CD14-positive monocyte (primary cell): ENCODE measurements around the gene RFNG. TPM values are rescaled to one million over a fixed set of nuclear protein-coding genes. Genes with fewer than 3 reads are reported as not detected.

Source experiments
- DNase-seq, 3 donors: peaks; one replicate each; pipeline ENCODE4 v3.0.0-alpha.2; 2011 to 2022
- H2AFZ ChIP-seq: 2 replicates; pipeline ENCODE4 v1.6.0; 2012; ENCODE audit warnings: mild to moderate bottlenecking, low read depth, low read length, inconsistent platforms; ENCODE audit not compliant: insufficient read depth, poor library complexity, severe bottlenecking
- H3K27ac ChIP-seq, 2 donors: 1 replicate in 1 of 2; 2 replicates in 1 of 2; pipeline ENCODE4 v1.5.1; 2012 to 2013; ENCODE audit warnings: low read length in 2 of 2, control low read depth in 1 of 2, inconsistent platforms in 1 of 2, low read depth in 1 of 2, mild to moderate bottlenecking in 1 of 2
- H3K27me3 ChIP-seq, 2 donors: one replicate each; pipeline versions ENCODE4 v1.6.0 to v1.6.1; 2011 to 2013; ENCODE audit warnings: low read length in 2 of 2; ENCODE audit not compliant: control insufficient read depth in 2 of 2, insufficient read depth in 2 of 2
- H3K36me3 ChIP-seq, 2 donors: replicated peaks in 1 of 2; 1 replicate in 1 of 2; 2 replicates in 1 of 2; pipeline versions ENCODE4 v1.5.1 to v1.6.1; 2012 to 2013; ENCODE audit warnings: low read length in 2 of 2, control low read depth in 1 of 2, inconsistent platforms in 1 of 2, mild to moderate bottlenecking in 1 of 2; ENCODE audit not compliant: insufficient read depth in 2 of 2, control insufficient read depth in 1 of 2
- H3K4me1 ChIP-seq, 2 donors: 1 replicate in 1 of 2; 2 replicates in 1 of 2; pipeline versions ENCODE4 v1.5.1 to v1.6.1; 2012 to 2013; ENCODE audit warnings: low read length in 2 of 2, control low read depth in 1 of 2, inconsistent platforms in 1 of 2, mild to moderate bottlenecking in 1 of 2, moderate library complexity in 1 of 2; ENCODE audit not compliant: insufficient read depth in 2 of 2, control insufficient read depth in 1 of 2
- H3K4me2 ChIP-seq: replicated peaks from 2 replicates; pipeline ENCODE3; 2012; ENCODE audit warnings: low read length, moderate library complexity, mild to moderate bottlenecking; ENCODE audit not compliant: poor library complexity, severe bottlenecking; ENCODE audit errors: extremely low read depth
- H3K4me3 ChIP-seq, 3 experiments: fragments of 200-600 bp in 1 of 3; sonication (generic) in 1 of 3; replicated peaks in 1 of 3; 1 replicate in 2 of 3; 2 replicates in 1 of 3; pipeline ENCODE4 v1.5.1; 2011 to 2013; ENCODE audit warnings: low read length in 3 of 3, mild to moderate bottlenecking in 3 of 3, control low read depth in 2 of 3, low read depth in 2 of 3, inconsistent platforms in 1 of 3, moderate library complexity in 1 of 3
- H3K79me2 ChIP-seq: 2 replicates; pipeline ENCODE4 v1.6.0; 2012; ENCODE audit warnings: mild to moderate bottlenecking, control low read depth, inconsistent platforms, low read length, moderate library complexity; ENCODE audit not compliant: insufficient read depth
- H3K9ac ChIP-seq: 2 replicates; pipeline ENCODE4 v1.6.0; 2017; ENCODE audit warnings: low read length, mild to moderate bottlenecking; ENCODE audit not compliant: insufficient read depth, poor library complexity, severe bottlenecking
- H3K9me3 ChIP-seq, 2 donors: replicated peaks in 1 of 2; 1 replicate in 1 of 2; 2 replicates in 1 of 2; pipeline versions ENCODE4 v1.5.1 to v1.6.1; 2012 to 2013; ENCODE audit warnings: low read length in 2 of 2, control low read depth in 1 of 2; ENCODE audit not compliant: control insufficient read depth in 1 of 2, insufficient read depth in 1 of 2
- H4K20me1 ChIP-seq: 2 replicates; pipeline ENCODE4 v1.6.0; 2012; ENCODE audit warnings: mild to moderate bottlenecking, low read length, control low read depth, moderate library complexity; ENCODE audit not compliant: insufficient read depth
- H3K27ac Mint-ChIP-seq, 7 donors: one replicate each; pipeline ENCODE4 v1.8.0; 2020; ENCODE audit warnings: mild to moderate bottlenecking in 7 of 7, mixed read lengths in 7 of 7, moderate library complexity in 6 of 7, inconsistent platforms in 2 of 7
- H3K27me3 Mint-ChIP-seq, 3 donors: one replicate each; pipeline ENCODE4 v1.8.0; 2021 to 2022; ENCODE audit warnings: low read depth in 3 of 3, mild to moderate bottlenecking in 3 of 3, mixed read lengths in 3 of 3, moderate library complexity in 3 of 3, inconsistent platforms in 1 of 3
- H3K36me3 Mint-ChIP-seq, 2 donors: one replicate each; pipeline ENCODE4 v1.8.0; 2020; ENCODE audit warnings: mixed read lengths in 2 of 2, inconsistent platforms in 1 of 2, mild to moderate bottlenecking in 1 of 2
- H3K4me1 Mint-ChIP-seq: one replicate; pipeline ENCODE4 v1.8.0; 2020; ENCODE audit warnings: mild to moderate bottlenecking, mixed read lengths
- H3K4me3 Mint-ChIP-seq, 2 donors: one replicate each; pipeline ENCODE4 v1.8.0; 2020; ENCODE audit warnings: mild to moderate bottlenecking in 2 of 2, mixed read lengths in 2 of 2, moderate library complexity in 1 of 2
- H3K9me3 Mint-ChIP-seq, 7 donors: one replicate each; pipeline ENCODE4 v1.8.0; 2020 to 2022; ENCODE audit warnings: mixed read lengths in 7 of 7, mild to moderate bottlenecking in 6 of 7, moderate library complexity in 6 of 7, inconsistent platforms in 2 of 7
- CTCF ChIP-seq: fragments of 200-600 bp; IDR thresholded peaks from one replicate; pipeline ENCODE4 v1.8.0; 2022; ENCODE audit warnings: antibody characterized with exemption, mild to moderate bottlenecking
- whole genome bisulfite sequencing: methylation state at CpG from one replicate; pipeline ENCODE4 v1.1.5; 2013; ENCODE audit warnings: missing lambda C conversion rate; ENCODE audit not compliant: insufficient coverage; 5-methylcytosine and 5-hydroxymethylcytosine counted together
- intact Hi-C, 2 donors: fragments of 100-400 bp; cut with micrococcal nuclease; formaldehyde crosslinking; loops; one replicate each; pipeline versions ENCODE4 v1.15.0 to v1.15.1; 2023
- polyA minus RNA-seq: library from RNA; depleted of rRNA, polyadenylated mRNA; stranded (reverse); fragments of >200 nt; gene quantifications from 2 replicates; pipeline ENCODE4 v1.2.3, GENCODE V29; 2012
- polyA plus RNA-seq, 3 donors: library from polyadenylated mRNA; depleted of rRNA in 1 of 3; unstranded in 2 of 3; stranded (reverse) in 1 of 3; fragments of 300-500 nt in 2 of 3; fragments of >200 nt in 1 of 3; fragmentation: Illumina TruSeq in 2 of 3; gene quantifications; 1 replicate in 2 of 3; 2 replicates in 1 of 3; pipeline ENCODE4 v1.2.3, GENCODE V29; 2012 to 2021
- total RNA-seq, 12 experiments: library from RNA in 1 of 12; stranded (reverse) in 1 of 12; fragments of 120-200 nt in 1 of 12; gene quantifications; one replicate each; pipeline ENCODE4 v1.2.4 and lab custom pipeline; 2013 to 2026; ENCODE audit warnings: mixed read lengths in 6 of 12, inconsistent platforms in 1 of 12

Gene RFNG
- 17.1 TPM for total RNA-seq (2013)
- polyA plus RNA-seq: 10 to 100 TPM in 1 of 3 donors, 1 to 10 TPM in 2; 1.5 to 32.4 (median 4.1) TPM
- polyA minus RNA-seq: 9.7 and 10.1 TPM in 2 replicates
- total RNA-seq (lab: John Stamatoyannopoulos, UW): 1.6 to 12.9 (median 7.5) reads per million in 11 experiments

- peak; percentile 25 to 44 (median 33) for DNase-seq
- peak within 1 kb of the TSS; percentile 85 to 94 for H3K4me3 Mint-ChIP-seq
- Histone ChIP-seq H3K4me1 (peaks cover 20 to 29% of the 10 kb centered on the region in 2 donors), H3K4me2 (peak within 1 kb of the TSS; percentile 97), H3K36me3 (peaks cover 51 to 63% of the 10 kb centered on the region in 2 donors), H4K20me1 (peaks cover 23% of the 10 kb centered on the region), H3K4me3 (peak within 1 kb of the TSS; percentile 66 to 88 (median 70)), H3K27me3 (no peaks in the 10 kb centered on the region), H3K79me2 (peaks cover 24% of the 10 kb centered on the region), H2AFZ (peak within 1 kb of the TSS; percentile 80), H3K9ac (peak within 1 kb of the TSS; percentile 69), H3K9me3 (no peaks in the 10 kb centered on the region), H3K27ac (peak within 1 kb of the TSS in 1 of 2 donors; percentile 64)
- H3K9me3 Mint-ChIP-seq: no peaks in the 10 kb centered on the region
- intact Hi-C loops: loop anchor here in 1 of 2 donors (5.0 kb wide), 1 partner anchor 45 kb away; the partner anchor contains the start of gene FASN
- WGBS: 1% methylated on average over 90 of the region's 94 CpGs
- H3K27me3 Mint-ChIP-seq: no peaks in the 10 kb centered on the region
- TF ChIP-seq CTCF: no peak
- peaks cover 19% of the 10 kb centered on the region for H3K4me1 Mint-ChIP-seq
- H3K36me3 Mint-ChIP-seq: peaks cover 27 to 66% of the 10 kb centered on the region in 2 donors
- peak within 1 kb of the TSS in 5 of 7 donors; percentile 46 to 91 (median 76) for H3K27ac Mint-ChIP-seq
Observed at GRCh38 chr17:82051776-82052637, at the start of gene RFNG, which contains the start of gene GPS1. Gene RFNG, minus strand, starts transcription at chr17:82051811. Its CDS starts 45 bp downstream, at chr17:82051766. Gene GPS1, plus strand, starts transcription at chr17:82051898. Its CDS starts 34 bp downstream, at chr17:82051932.

- H3K4me2 ChIP-seq: no peak overlapping the region
- no peaks in the 10 kb centered on the region for H3K27me3 ChIP-seq
- 89% methylated on average over 5 of the region's 10 CpGs for WGBS
- no peaks in the 10 kb centered on the region for H3K9me3 Mint-ChIP-seq
- H3K27ac ChIP-seq: no peak overlapping the region
- H3K9ac ChIP-seq: no peak overlapping the region
- peaks cover 33 to 48% of the 10 kb centered on the region in 2 donors for H3K4me1 ChIP-seq
- TF ChIP-seq CTCF: no peak
- no peaks in the 10 kb centered on the region for H3K36me3 Mint-ChIP-seq
- no peak overlapping the region for H2AFZ ChIP-seq
- no peak for DNase-seq
- H3K4me3 ChIP-seq: no peak overlapping the region
- H3K9me3 ChIP-seq: no peaks in the 10 kb centered on the region
- H3K4me1 Mint-ChIP-seq: peaks cover 33% of the 10 kb centered on the region
- H3K4me3 Mint-ChIP-seq: no peak overlapping the region
- no peaks in the 10 kb centered on the region for H3K36me3 ChIP-seq
- peaks cover 0 to 4% (median 0%) of the 10 kb centered on the region in 3 donors for H3K27me3 Mint-ChIP-seq
- no peaks in the 10 kb centered on the region for H4K20me1 ChIP-seq
- H3K79me2 ChIP-seq: peaks cover 2% of the 10 kb centered on the region
- no peak overlapping the region for H3K27ac Mint-ChIP-seq
- intact Hi-C loops: no loop called here
Observed at GRCh38 chr17:82101301-82101715, 49.7 kb upstream of the RFNG start.
